ENCODE data around the gene P4HB. TPM values are rescaled to one million over a fixed set of nuclear protein-coding genes. Genes with fewer than 3 reads are reported as not detected.

Gene P4HB
- polyA plus RNA-seq, 1 experiment: 122 TPM

- DNase-seq (ENCODE audit: low read depth): no peak
- no peaks in the 10 kb centered on the region for H3K36me3 ChIP-seq (ENCODE audit: control insufficient read depth, insufficient read depth, low read length)
- ChIA-PET POLR2A (no interaction called here), CTCF (interaction anchor here (0.9 to 1.6 kb wide), 2 partner anchors 12 to 15 kb away, joined by 3 to 4 read pairs; no protein-coding TSS in a partner anchor)
- H3K27me3 ChIP-seq (ENCODE audit: control insufficient read depth, insufficient read depth, low read length): peaks cover 33% of the 10 kb centered on the region
- no peak for TF ChIP-seq CTCF (IDR thresholded peaks at IDR 0.05; ENCODE audit: insufficient read depth, low read depth, low read length)
- H3K4me3 ChIP-seq (ENCODE audit: low read depth, low read length): no peak overlapping the region
Measured at GRCh38 chr17:81807210-81807719, 53.1 kb downstream of the P4HB start.

GRCh38 chr17:81806461-81807209, 53.7 kb downstream of the P4HB start:
- CTCF ChIA-PET: interaction anchor here (0.9 kb wide), 1 partner anchor 12 kb away, joined by 3 read pairs; no protein-coding TSS in a partner anchor
- Histone ChIP-seq H3K36me3 (ENCODE audit: control insufficient read depth, insufficient read depth, low read length) (no peaks in the 10 kb centered on the region), H3K4me3 (ENCODE audit: low read depth, low read length) (no peak overlapping the region), H3K27me3 (ENCODE audit: control insufficient read depth, insufficient read depth, low read length) (peaks cover 39% of the 10 kb centered on the region)
- POLR2A ChIA-PET: no interaction called here
- no peak for DNase-seq (ENCODE audit: low read depth)
- TF ChIP-seq CTCF (IDR thresholded peaks at IDR 0.05; ENCODE audit: insufficient read depth, low read depth, low read length): no peak

GRCh38 chr17:81805707-81806460, 54.5 kb downstream of the P4HB start:
- CTCF ChIA-PET: interaction anchor here (0.5 to 1.0 kb wide), 3 partner anchors 64 to 86 kb away, joined by 3 read pairs; no protein-coding TSS in a partner anchor
- Histone ChIP-seq H3K36me3 (ENCODE audit: control insufficient read depth, insufficient read depth, low read length) (no peaks in the 10 kb centered on the region), H3K4me3 (ENCODE audit: low read depth, low read length) (no peak overlapping the region), H3K27me3 (ENCODE audit: control insufficient read depth, insufficient read depth, low read length) (peaks cover 44% of the 10 kb centered on the region)
- POLR2A ChIA-PET: no interaction called here
- no peak for DNase-seq (ENCODE audit: low read depth)
- no peak for TF ChIP-seq CTCF (IDR thresholded peaks at IDR 0.05; ENCODE audit: insufficient read depth, low read depth, low read length)

GRCh38 chr17:81804559-81805399, 55.6 kb downstream of the P4HB start:
- H3K36me3 ChIP-seq (ENCODE audit: control insufficient read depth, insufficient read depth, low read length): no peaks in the 10 kb centered on the region
- no peak for TF ChIP-seq CTCF (IDR thresholded peaks at IDR 0.05; ENCODE audit: insufficient read depth, low read depth, low read length)
- ChIA-PET CTCF (interaction anchor here (0.5 to 1.0 kb wide), 2 partner anchors 69 to 85 kb away, joined by 3 read pairs; no protein-coding TSS in a partner anchor), POLR2A (no interaction called here)
- DNase-seq (ENCODE audit: low read depth): no peak
- no peak overlapping the region for H3K4me3 ChIP-seq (ENCODE audit: low read depth, low read length)
- H3K27me3 ChIP-seq (ENCODE audit: control insufficient read depth, insufficient read depth, low read length): peaks cover 45% of the 10 kb centered on the region
